H1 (cell line): ENCODE data around the gene KRTAP5-4. TPM values are rescaled to one million over a fixed set of nuclear protein-coding genes. Genes with fewer than 3 reads are reported as not detected.
A peak's percentile ranks its signal among the peaks of the same experiment; 100 is the strongest.

Experiments used
- CTCF ChIA-PET: fragments of 300-600 bp; sonication (Branson Sonifier 250); formaldehyde crosslinking; loops from one replicate; lab custom pipeline; 2021; ENCODE audit not compliant: partially characterized antibody; lab: Charles Lee
- POLR2A ChIA-PET: fragments of 300-600 bp; sonication (Branson Sonifier 250); formaldehyde crosslinking; loops from one replicate; lab custom pipeline; 2021; ENCODE audit warnings: inconsistent platforms; ENCODE audit not compliant: partially characterized antibody; lab: Charles Lee
- DNase-seq, 2 experiments: peaks; one replicate each; pipeline versions ENCODE4 v3.0.0 to v3.0.0-alpha.2; 2010 to 2022; ENCODE audit warnings: low spot score in 2 of 2, low read depth in 1 of 2, mixed read lengths in 1 of 2
- FAIRE-seq: peaks from 2 replicates; lab custom pipeline; 2011; peaks lifted over from hg19 to GRCh38; lab: Jason Lieb, UNC
- H2AFZ ChIP-seq: 2 replicates; pipeline ENCODE4 v1.8.1; 2012; ENCODE audit warnings: low read length, inconsistent platforms
- H2AK5ac ChIP-seq: 2 replicates; pipeline ENCODE4 v1.6.1; 2013; ENCODE audit warnings: low read depth, low read length
- H2BK120ac ChIP-seq: replicated peaks from 2 replicates; pipeline ENCODE3; 2013; ENCODE audit warnings: low read depth, low read length, inconsistent platforms
- H2BK12ac ChIP-seq: 2 replicates; pipeline ENCODE4 v1.6.1; 2013; ENCODE audit warnings: low read depth, low read length
- H2BK15ac ChIP-seq: 2 replicates; pipeline ENCODE4 v1.6.1; 2013; ENCODE audit warnings: low read length
- H2BK20ac ChIP-seq: 2 replicates; pipeline ENCODE4 v1.6.1; 2013; ENCODE audit warnings: low read length
- H2BK5ac ChIP-seq: 2 replicates; pipeline ENCODE4 v1.6.1; 2013; ENCODE audit warnings: low read depth, low read length
- H3K14ac ChIP-seq: 2 replicates; pipeline ENCODE4 v1.6.1; 2013; ENCODE audit warnings: inconsistent platforms; ENCODE audit not compliant: insufficient read length
- H3K18ac ChIP-seq: 2 replicates; pipeline ENCODE4 v1.6.1; 2013; ENCODE audit warnings: low read length; ENCODE audit errors: extremely low read depth
- H3K23ac ChIP-seq: 2 replicates; pipeline ENCODE4 v1.6.1; 2013; ENCODE audit warnings: inconsistent platforms; ENCODE audit not compliant: insufficient read length
- H3K23me2 ChIP-seq: 2 replicates; pipeline ENCODE4 v1.6.1; 2013; ENCODE audit warnings: low read depth, low read length
- H3K27ac ChIP-seq: 2 replicates; pipeline ENCODE4 v1.6.1; 2011; ENCODE audit warnings: low read depth, low read length, inconsistent platforms
- H3K27me3 ChIP-seq, 4 experiments: replicated peaks in 1 of 4; 1 replicate in 1 of 4; 2 replicates in 3 of 4; pipeline versions ENCODE4 v1.6.1 to v1.8.1; 2011 to 2013; ENCODE audit warnings: low read length in 3 of 4, mild to moderate bottlenecking in 3 of 4, inconsistent platforms in 2 of 4, mixed read lengths in 2 of 4, moderate library complexity in 1 of 4; ENCODE audit not compliant: control insufficient read depth in 3 of 4, insufficient read depth in 3 of 4; ENCODE audit errors: extremely low read depth in 1 of 4
- H3K36me3 ChIP-seq, 4 experiments: 2 replicates each; pipeline versions ENCODE4 v1.6.1 to v1.8.1; 2011 to 2013; ENCODE audit warnings: mild to moderate bottlenecking in 4 of 4, low read length in 3 of 4, moderate library complexity in 2 of 4, control low read depth in 1 of 4, inconsistent platforms in 1 of 4; ENCODE audit not compliant: insufficient read depth in 4 of 4, control insufficient read depth in 2 of 4
- H3K4ac ChIP-seq: replicated peaks from 2 replicates; pipeline ENCODE3; 2013; ENCODE audit warnings: low read length, low read depth, mixed read lengths, inconsistent platforms; ENCODE audit not compliant: insufficient read length
- H3K4me1 ChIP-seq, 4 experiments: replicated peaks in 1 of 4; 1 replicate in 1 of 4; 2 replicates in 3 of 4; pipeline versions ENCODE4 v1.6.1 to v1.8.1; 2011 to 2013; ENCODE audit warnings: low read length in 3 of 4, inconsistent platforms in 2 of 4, mixed read lengths in 1 of 4; ENCODE audit not compliant: insufficient read depth in 4 of 4, control insufficient read depth in 3 of 4
- H3K4me2 ChIP-seq, 2 experiments: 2 replicates each; pipeline versions ENCODE4 v1.6.1 to v1.8.1; 2011 to 2013; ENCODE audit warnings: low read depth in 2 of 2, low read length in 2 of 2, control low read depth in 1 of 2, inconsistent platforms in 1 of 2, mild to moderate bottlenecking in 1 of 2; ENCODE audit not compliant: insufficient read depth in 1 of 2
- H3K4me3 ChIP-seq, 4 experiments: fragments of 200-600, 300-600 bp in 1 of 4; sonication (generic), shearing (Covaris generic), sonication (Bioruptor Twin) in 1 of 4; 2 replicates each; pipeline versions ENCODE4 v1.5.1 to v1.8.1; 2011 to 2016; ENCODE audit warnings: low read length in 4 of 4, low read depth in 3 of 4, control low read depth in 2 of 4, inconsistent platforms in 2 of 4, mild to moderate bottlenecking in 2 of 4, mixed read lengths in 1 of 4, moderate library complexity in 1 of 4; ENCODE audit not compliant: insufficient read depth in 2 of 4; ENCODE audit errors: extremely low read depth in 1 of 4
- H3K56ac ChIP-seq: replicated peaks from 2 replicates; pipeline ENCODE3; 2013; ENCODE audit warnings: low read depth, mild to moderate bottlenecking, mixed read lengths, low read length, inconsistent platforms; ENCODE audit not compliant: insufficient read length
- H3K79me1 ChIP-seq: 2 replicates; pipeline ENCODE4 v1.6.1; 2013; ENCODE audit warnings: low read depth, low read length, control low read depth
- H3K79me2 ChIP-seq, 2 experiments: 2 replicates each; pipeline versions ENCODE4 v1.6.1 to v1.8.1; 2012 to 2013; ENCODE audit warnings: low read length in 2 of 2, mild to moderate bottlenecking in 2 of 2, inconsistent platforms in 1 of 2; ENCODE audit not compliant: insufficient read depth in 2 of 2, control insufficient read depth in 1 of 2
- H3K9ac ChIP-seq, 4 experiments: replicated peaks in 1 of 4; 1 replicate in 1 of 4; 2 replicates in 3 of 4; pipeline versions ENCODE4 v1.6.1 to v1.8.1; 2011 to 2013; ENCODE audit warnings: low read depth in 3 of 4, low read length in 3 of 4, control low read depth in 2 of 4, mild to moderate bottlenecking in 2 of 4, moderate library complexity in 2 of 4, inconsistent platforms in 1 of 4; ENCODE audit errors: extremely low read depth in 1 of 4
- H3K9me3 ChIP-seq, 2 experiments: 2 replicates each; pipeline versions ENCODE4 v1.6.1 to v1.8.1; 2012 to 2013; ENCODE audit warnings: mild to moderate bottlenecking in 2 of 2, moderate library complexity in 2 of 2, control low read depth in 1 of 2, inconsistent platforms in 1 of 2, low read depth in 1 of 2, low read length in 1 of 2, mixed read lengths in 1 of 2; ENCODE audit not compliant: insufficient read depth in 2 of 2
- H4K20me1 ChIP-seq, 2 experiments: replicated peaks in 1 of 2; 2 replicates each; pipeline versions ENCODE3 to v1.8.1; 2011 to 2013; ENCODE audit warnings: inconsistent platforms in 2 of 2, low read length in 2 of 2, mild to moderate bottlenecking in 1 of 2; ENCODE audit not compliant: insufficient read depth in 2 of 2, control insufficient read depth in 1 of 2
- H4K5ac ChIP-seq: 2 replicates; pipeline ENCODE4 v1.6.1; 2013; ENCODE audit warnings: low read length, low read depth, mixed read lengths, inconsistent platforms; ENCODE audit not compliant: insufficient read length
- H4K8ac ChIP-seq: 2 replicates; pipeline ENCODE4 v1.8.0; 2013; ENCODE audit warnings: mild to moderate bottlenecking, moderate library complexity, low read length, inconsistent platforms; ENCODE audit not compliant: insufficient read depth; ENCODE audit errors: extremely low read depth
- H4K91ac ChIP-seq: replicated peaks from 2 replicates; pipeline ENCODE3; 2013; ENCODE audit warnings: low read length, mixed read lengths, inconsistent platforms; ENCODE audit not compliant: insufficient read length
- CHD2 ChIP-seq: IDR thresholded peaks from 2 replicates; pipeline ENCODE4 v1.6.1; 2012; ENCODE audit warnings: low read length, improper control_type of control experiment
- CREB1 ChIP-seq: IDR thresholded peaks from 2 replicates; pipeline ENCODE4 v1.6.1; 2012; ENCODE audit warnings: inconsistent platforms
- EP300 ChIP-seq, 2 experiments: IDR thresholded peaks; 1 replicate in 1 of 2; 2 replicates in 1 of 2; pipeline ENCODE4 v1.6.1; 2011 to 2012; ENCODE audit warnings: low read depth in 2 of 2, low read length in 2 of 2, mild to moderate bottlenecking in 2 of 2, borderline replicate concordance in 1 of 2, inconsistent platforms in 1 of 2, moderate library complexity in 1 of 2
- GABPA ChIP-seq: IDR thresholded peaks from 2 replicates; pipeline ENCODE4 v1.6.1; 2011; ENCODE audit warnings: mild to moderate bottlenecking, low read length, moderate library complexity, borderline replicate concordance; ENCODE audit not compliant: insufficient read depth
- KDM4A ChIP-seq: IDR thresholded peaks from one replicate; pipeline ENCODE4 v1.7.1; 2012; ENCODE audit warnings: low read depth, mild to moderate bottlenecking, moderate library complexity, low read length, inconsistent platforms; ENCODE audit not compliant: severe bottlenecking
- RAD21 ChIP-seq, 2 experiments: IDR thresholded peaks in 1 of 2; conservative IDR thresholded peaks in 1 of 2; 2 replicates each; pipeline ENCODE4 v1.6.1; 2011; ENCODE audit warnings: low read depth in 2 of 2, low read length in 2 of 2, improper control_type of control experiment in 1 of 2, inconsistent platforms in 1 of 2, mild to moderate bottlenecking in 1 of 2, moderate library complexity in 1 of 2
- RFX5 ChIP-seq: IDR thresholded peaks from 2 replicates; pipeline ENCODE4 v1.6.1; 2011; ENCODE audit warnings: low read depth, low read length, improper control_type of control experiment, borderline replicate concordance
- RNF2 ChIP-seq: fragments of 200-900, 300-1000 bp; sonication (generic); IDR thresholded peaks from 2 replicates; pipeline ENCODE4 v1.7.1; 2016; ENCODE audit warnings: borderline replicate concordance, low read depth, mild to moderate bottlenecking, antibody characterized with exemption, low read length; ENCODE audit not compliant: poor library complexity, severe bottlenecking; ENCODE audit errors: missing control alignments
- SIN3A ChIP-seq, 2 experiments: IDR thresholded peaks in 1 of 2; conservative IDR thresholded peaks in 1 of 2; 2 replicates each; pipeline ENCODE4 v1.6.1; 2011 to 2012; ENCODE audit warnings: low read length in 2 of 2, improper control_type of control experiment in 1 of 2, low read depth in 1 of 2, mild to moderate bottlenecking in 1 of 2
- SUZ12 ChIP-seq: fragments of 200-600 bp; sonication (generic); IDR thresholded peaks from 2 replicates; pipeline ENCODE4 v1.6.1; 2012; ENCODE audit warnings: mild to moderate bottlenecking, inconsistent platforms, low read length, moderate library complexity, mixed read lengths
- TAF1 ChIP-seq: IDR thresholded peaks from 2 replicates; pipeline ENCODE4 v1.6.1; 2011; ENCODE audit warnings: mild to moderate bottlenecking, low read depth, low read length
- TAF7 ChIP-seq: optimal IDR thresholded peaks from 2 replicates; pipeline ENCODE3; 2011; ENCODE audit warnings: low read depth, mild to moderate bottlenecking, inconsistent platforms, low read length, moderate library complexity, borderline replicate concordance
- WGBS, 2 experiments: shearing (Covaris generic) in 1 of 2; methylation state at CpG; one replicate each; pipeline versions ENCODE4 v1.1.6 to v1.1.7; 2013 to 2015; ENCODE audit warnings: low lambda C conversion rate in 2 of 2, mixed read lengths in 2 of 2, inconsistent platforms in 1 of 2, low coverage in 1 of 2, missing lambda C conversion rate in 1 of 2; ENCODE audit not compliant: insufficient replicate concordance in 2 of 2, insufficient coverage in 1 of 2, insufficient read length in 1 of 2; ENCODE audit errors: extremely low coverage in 1 of 2, missing lambda C conversion rate in 1 of 2; 5-methylcytosine and 5-hydroxymethylcytosine counted together
- polyA plus RNA-seq, 7 experiments: library from polyadenylated mRNA; depleted of rRNA in 3 of 7; stranded (reverse) in 5 of 7; unstranded in 2 of 7; fragments of >200 nt in 5 of 7; fragments of 200-250 nt in 2 of 7; gene quantifications; 1 replicate in 5 of 7; 2 replicates in 1 of 7; 4 replicates in 1 of 7; pipeline versions ENCODE4 v1.2.1 to v1.2.3, GENCODE V29; 2011 to 2013; ENCODE audit warnings: missing spikeins in 2 of 7, mixed read lengths in 2 of 7
- total RNA-seq: library from RNA; stranded (reverse); fragmentation: NEBNext Ultra II Directional; extraction: Animal tissue kit (Norgen Biotek cat#: 25700); gene quantifications from 2 replicates; pipeline ENCODE4 v1.2.1, GENCODE V29; 2021

Gene KRTAP5-4
- total and polyA plus RNA-seq, 2 of the 8 experiments (the other 6 are each of a cell fraction or from before 2014, with no cell fraction given), result not detected

GRCh38 chr11:1624621-1625020 lies 2.7 kb upstream of the KRTAP5-4 start:
- Histone ChIP-seq H3K9me3 (no peaks in the 10 kb centered on the region), H3K27me3 (peaks cover 0 to 13% (median 3%) of the 10 kb centered on the region in 4 experiments; a peak in 5 of 7 replicates), H3K4me1 (peaks cover 0 to 4% (median 1%) of the 10 kb centered on the region in 4 experiments; a peak in 5 of 7 replicates), H3K79me2 (no peaks in the 10 kb centered on the region), H4K91ac (no peak overlapping the region), H4K8ac (no peak overlapping the region), H3K4ac (no peak overlapping the region), H3K9ac (no peak overlapping the region; a peak in 1 of 7 replicates), H3K4me2 (no peak overlapping the region), H3K23me2 (no peaks in the 10 kb centered on the region), H3K36me3 (no peaks in the 10 kb centered on the region), H2AK5ac (no peak overlapping the region), H2BK15ac (no peak overlapping the region), H3K79me1 (no peaks in the 10 kb centered on the region), H2BK5ac (no peak overlapping the region), H3K23ac (no peak overlapping the region), H3K27ac (no peak overlapping the region), H4K5ac (no peak overlapping the region), H3K18ac (no peak overlapping the region), H3K56ac (no peak overlapping the region), H2BK12ac (no peak overlapping the region), H2AFZ (no peak overlapping the region), H2BK120ac (no peak overlapping the region), H3K4me3 (no peak overlapping the region), H4K20me1 (no peaks in the 10 kb centered on the region), H3K14ac (no peak overlapping the region), H2BK20ac (peak overlapping the region; percentile 72; the same call in 1 of the 2 replicates)
- TF ChIP-seq SIN3A (conservative IDR thresholded peaks at IDR 0.05 in 1 of 2, IDR thresholded peaks at IDR 0.05 in 1 of 2; ENCODE audit: low read depth in 1 of 2, low read length in 2 of 2) (no peak), RAD21 (IDR thresholded peaks at IDR 0.05 in 1 of 2, conservative IDR thresholded peaks at IDR 0.05 in 1 of 2; ENCODE audit: low read depth in 2 of 2, low read length in 2 of 2) (no peak), GABPA (no peak), TAF7 (no peak), CHD2 (no peak), CREB1 (no peak), TAF1 (no peak), RFX5 (no peak), EP300 (IDR thresholded peaks at IDR 0.05; ENCODE audit: borderline replicate concordance in 1 of 2, low read depth in 2 of 2, low read length in 2 of 2) (no peak), RNF2 (no peak), KDM4A (no peak), SUZ12 (no peak)
- CTCF ChIA-PET, result interaction anchor here (0.6 to 6.5 kb wide), 6 partner anchors 8 to 1125 kb away, joined by 3 to 47 read pairs (median 4); no protein-coding TSS in a partner anchor
- 91% methylated on average over 16 of the region's 16 CpGs; no CpG with 5 or more reads in 1 of the 2 experiments for WGBS, 2 experiments
- POLR2A ChIA-PET, result no interaction called here
- FAIRE-seq (no peak), DNase-seq (no peak)
